SK-N-MC (cell line): Measurements from ENCODE around the gene GPR27.

Experiments used
- DNase-seq: peaks from one replicate; pipeline ENCODE4 v3.0.0-alpha.2; 2011; ENCODE audit warnings: low read depth, low spot score
- H3K27ac ChIP-seq: fragments of 200-600 bp; sonication (generic); 2 replicates; pipeline ENCODE4 v1.5.1; 2016; ENCODE audit warnings: mixed run types
- H3K36me3 ChIP-seq: fragments of 200-600 bp; sonication (generic); 2 replicates; pipeline ENCODE4 v1.6.1; 2017; ENCODE audit warnings: antibody characterized with exemption, low read length, mixed read lengths; ENCODE audit not compliant: insufficient read depth
- H3K4me3 ChIP-seq: fragments of 200-600 bp; sonication (generic); 2 replicates; pipeline ENCODE4 v1.5.1; 2016
- H3K9ac ChIP-seq: fragments of 200-600 bp; sonication (generic); 2 replicates; pipeline ENCODE4 v1.8.0; 2017; ENCODE audit warnings: mixed run types, mixed read lengths; ENCODE audit not compliant: insufficient read length
- H3K9me3 ChIP-seq: fragments of 200-600 bp; sonication (generic); 2 replicates; pipeline ENCODE4 v1.6.1; 2017; ENCODE audit warnings: low read depth, mild to moderate bottlenecking, antibody characterized with exemption, low read length, moderate library complexity, mixed read lengths
- EZH2 ChIP-seq: fragments of 200-600 bp; sonication (generic); IDR thresholded peaks from one replicate; pipeline ENCODE4 v1.6.1; 2017; ENCODE audit warnings: antibody characterized with exemption
- FOXP2 ChIP-seq: optimal IDR thresholded peaks from 2 replicates; pipeline ENCODE3; 2011; ENCODE audit warnings: mild to moderate bottlenecking, moderate library complexity; ENCODE audit not compliant: insufficient read depth; ENCODE audit errors: extremely low read length, control extremely low read depth
- POLR2AphosphoS5 ChIP-seq: IDR thresholded peaks from 2 replicates; pipeline ENCODE4 v1.6.1; 2012; ENCODE audit warnings: mild to moderate bottlenecking, low read depth, low read length, borderline replicate concordance

The GPR27 gene

GRCh38 chr3:71800023-71800422, 46.4 kb downstream of the GPR27 start:
- Histone ChIP-seq H3K36me3 (no peaks in the 10 kb centered on the region), H3K27ac (no peak overlapping the region), H3K4me3 (no peak overlapping the region), H3K9ac (no peak overlapping the region), H3K9me3 (no peaks in the 10 kb centered on the region)
- no peak for DNase-seq
- TF ChIP-seq FOXP2 (no peak), EZH2 (no peak), POLR2AphosphoS5 (no peak)

GRCh38 chr3:71801986-71802385, 48.3 kb downstream of the GPR27 start:
- H3K36me3 ChIP-seq: no peaks in the 10 kb centered on the region
- H3K4me3 ChIP-seq: no peak overlapping the region
- no peak overlapping the region for H3K9ac ChIP-seq
- no peak overlapping the region for H3K27ac ChIP-seq
- no peak for TF ChIP-seq EZH2
- TF ChIP-seq FOXP2: no peak
- no peak for TF ChIP-seq POLR2AphosphoS5
- no peak for DNase-seq
- H3K9me3 ChIP-seq: no peaks in the 10 kb centered on the region

- Histone ChIP-seq H3K4me3 (no peak overlapping the region), H3K36me3 (no peaks in the 10 kb centered on the region), H3K9ac (no peak overlapping the region), H3K9me3 (no peaks in the 10 kb centered on the region), H3K27ac (no peak overlapping the region)
- TF ChIP-seq POLR2AphosphoS5 (no peak), FOXP2 (no peak), EZH2 (no peak)
- no peak for DNase-seq
These were observed 49.6 kb downstream of the GPR27 start for GRCh38 chr3:71803248-71803647.

- Histone ChIP-seq H3K4me3 (no peak overlapping the region), H3K36me3 (no peaks in the 10 kb centered on the region), H3K9ac (no peak overlapping the region), H3K27ac (no peak overlapping the region), H3K9me3 (no peaks in the 10 kb centered on the region)
- no peak for DNase-seq
- TF ChIP-seq EZH2 (no peak), POLR2AphosphoS5 (no peak), FOXP2 (no peak)
These were observed 51.5 kb downstream of the GPR27 start for GRCh38 chr3:71805199-71805598.

GRCh38 chr3:71805691-71806090, 52.0 kb downstream of the GPR27 start:
- H3K4me3 ChIP-seq: no peak overlapping the region
- no peak overlapping the region for H3K9ac ChIP-seq
- TF ChIP-seq POLR2AphosphoS5 (no peak), EZH2 (no peak), FOXP2 (no peak)

More at GRCh38 chr3:71805691-71806090, 52.0 kb downstream of the GPR27 start:
- no peak overlapping the region for H3K27ac ChIP-seq
- no peaks in the 10 kb centered on the region for H3K36me3 ChIP-seq
- no peak for DNase-seq
- H3K9me3 ChIP-seq: no peaks in the 10 kb centered on the region
